ENCODE data around the gene ERCC6.

The ERCC6 gene

GRCh38 chr10:49543604-49544003 is 4.7 kb upstream of the ERCC6 start:
- DNase-seq = no peak

- DNase-seq = no peak
Measured at GRCh38 chr10:49542353-49542752, 3.4 kb upstream of the ERCC6 start.

GRCh38 chr10:49541762-49542161 is 2.8 kb upstream of the ERCC6 start:
- DNase-seq = no peak

- no peak for DNase-seq
Measured at GRCh38 chr10:49540056-49540797, 1.3 kb upstream of the ERCC6 start.

- DNase-seq = peak; percentile 34
Measured at GRCh38 chr10:49539320-49539885, 482 bp upstream of the ERCC6 start.

GRCh38 chr10:49534670-49535381 is 4.1 kb downstream of the ERCC6 start:
- no peak for DNase-seq

GRCh38 chr10:49532461-49532860 is 6.5 kb downstream of the ERCC6 start:
- no peak for DNase-seq

- no peak for DNase-seq
Measured at GRCh38 chr10:49528977-49529506, 9.9 kb downstream of the ERCC6 start.

- DNase-seq = no peak
Measured at GRCh38 chr10:49527850-49528249, 11.1 kb downstream of the ERCC6 start.

GRCh38 chr10:49527061-49527460 is 11.9 kb downstream of the ERCC6 start:
- no peak for DNase-seq

- no peak for DNase-seq
Measured at GRCh38 chr10:49526619-49527018, 12.3 kb downstream of the ERCC6 start.

- DNase-seq = no peak
Measured at GRCh38 chr10:49524496-49524895, 14.4 kb downstream of the ERCC6 start.

GRCh38 chr10:49523301-49523700 is 15.6 kb downstream of the ERCC6 start:
- no peak for DNase-seq

GRCh38 chr10:49521062-49521461 is 17.9 kb downstream of the ERCC6 start:
- DNase-seq = no peak

GRCh38 chr10:49520122-49520775 is 18.7 kb downstream of the ERCC6 start:
- no peak for DNase-seq

- DNase-seq = no peak
Measured at GRCh38 chr10:49519717-49520116, 19.2 kb downstream of the ERCC6 start.

- DNase-seq = peak; percentile 46
Measured at GRCh38 chr10:49518982-49519578, 19.8 kb downstream of the ERCC6 start.

- no peak for DNase-seq
Measured at GRCh38 chr10:49518566-49518965, 20.4 kb downstream of the ERCC6 start.

GRCh38 chr10:49516216-49516970 is 22.5 kb downstream of the ERCC6 start:
- DNase-seq = no peak

GRCh38 chr10:49512121-49512809 is 26.7 kb downstream of the ERCC6 start:
- DNase-seq = no peak

GRCh38 chr10:49509771-49510303 is 29.1 kb downstream of the ERCC6 start:
- DNase-seq = no peak

Measured in midbrain (tissue), 1 donor.